AG04450 (cell line): ENCODE data around the gene OGFOD2. TPM values are rescaled to one million over a fixed set of nuclear protein-coding genes. Genes with fewer than 3 reads are reported as not detected.

Experiments used
- CTCF ChIA-PET: fragments of 300-600, 350-600 bp; formaldehyde crosslinking; extraction: SDS; loops from one replicate; lab custom pipeline; 2022; ENCODE audit warnings: antibody characterized with exemption, inconsistent platforms; lab: Charles Lee
- POLR2A ChIA-PET: fragments of 350-600 bp; formaldehyde crosslinking; extraction: SDS; loops from one replicate; lab custom pipeline; 2021; ENCODE audit warnings: antibody characterized with exemption, inconsistent platforms; lab: Yijun Ruan, JAX
- DNase-seq: peaks from one replicate; pipeline ENCODE4 v3.0.0-alpha.2; 2011; ENCODE audit warnings: low read depth, low spot score
- H3K27ac ChIP-seq: one replicate; pipeline ENCODE4 v1.5.1; 2012; ENCODE audit warnings: low read depth, low read length, control low read depth
- H3K27me3 ChIP-seq: one replicate; pipeline ENCODE4 v1.6.0; 2012; ENCODE audit warnings: low read length; ENCODE audit not compliant: control insufficient read depth, insufficient read depth
- H3K4me3 ChIP-seq: 2 replicates; pipeline ENCODE4 v1.5.1; 2011; ENCODE audit warnings: mild to moderate bottlenecking, low read depth, low read length, control low read depth
- H3K9me3 ChIP-seq: 2 replicates; pipeline ENCODE4 v1.5.1; 2012; ENCODE audit warnings: low read length; ENCODE audit not compliant: control insufficient read depth, insufficient read depth
- CTCF ChIP-seq: IDR thresholded peaks from 2 replicates; pipeline ENCODE4 v1.5.1; 2011; ENCODE audit warnings: low read depth, low read length, control low read depth, inconsistent platforms
- polyA plus RNA-seq: library from polyadenylated mRNA; depleted of rRNA; stranded (reverse); fragments of >200 nt; gene quantifications from 2 replicates; pipeline ENCODE4 v1.2.3, GENCODE V29; 2011

Gene OGFOD2
- polyA plus RNA-seq, 1 experiment = 6.1 TPM

GRCh38 chr12:122982963-122983788 lies 8.1 kb downstream of the OGFOD2 start:
- CTCF ChIA-PET = interaction anchor here (0.5 to 4.9 kb wide), 4 partner anchors 61 to 314 kb away, joined by 3 to 39 read pairs (median 4); no protein-coding TSS in a partner anchor
- POLR2A ChIA-PET = interaction anchor here (0.6 to 1.8 kb wide), 3 partner anchors 64 to 317 kb away, joined by 3 to 6 read pairs (median 5); partner anchors contain the start of gene MPHOSPH9

GRCh38 chr12:122983789-122984515 lies 8.9 kb downstream of the OGFOD2 start:
- ChIA-PET CTCF (interaction anchor here (0.5 to 4.9 kb wide), 3 partner anchors 190 to 313 kb away, joined by 4 to 39 read pairs (median 4); no protein-coding TSS in a partner anchor), POLR2A (interaction anchor here (0.6 to 1.8 kb wide), 6 partner anchors 59 to 423 kb away, joined by 3 to 6 read pairs (median 5); partner anchors contain the start of genes MPHOSPH9 and MTRFR)
- Histone ChIP-seq H3K9me3 (no peaks in the 10 kb centered on the region; the same call in 1 of the 2 replicates), H3K4me3 (no peak overlapping the region), H3K27me3 (no peaks in the 10 kb centered on the region), H3K27ac (peak overlapping the region; percentile 11)
- no peak for TF ChIP-seq CTCF
- no peak for DNase-seq

More at GRCh38 chr12:122982963-122983788, 8.1 kb downstream of the OGFOD2 start:
- TF ChIP-seq CTCF = no peak
- Histone ChIP-seq H3K4me3 (no peak overlapping the region), H3K27me3 (no peaks in the 10 kb centered on the region), H3K27ac (peak overlapping the region; percentile 11), H3K9me3 (no peaks in the 10 kb centered on the region; the same call in 1 of the 2 replicates)
- DNase-seq = no peak

- no peak for TF ChIP-seq CTCF
- DNase-seq = no peak
- H3K27ac ChIP-seq = peak overlapping the region; percentile 57
- H3K4me3 ChIP-seq = no peak overlapping the region
- no peaks in the 10 kb centered on the region for H3K27me3 ChIP-seq
- CTCF ChIA-PET = interaction anchor here (4.9 kb wide), 1 partner anchor 253 kb away, joined by 39 read pairs; no protein-coding TSS in a partner anchor
- POLR2A ChIA-PET = interaction anchor here (0.6 to 1.4 kb wide), 4 partner anchors 58 to 422 kb away, joined by 3 to 5 read pairs (median 4); partner anchors contain the start of genes MPHOSPH9 and MTRFR
- H3K9me3 ChIP-seq = no peaks in the 10 kb centered on the region; the same call in 1 of the 2 replicates
Observed at GRCh38 chr12:122984612-122985337, 9.7 kb downstream of the OGFOD2 start.

GRCh38 chr12:122985338-122986257 lies 10.6 kb downstream of the OGFOD2 start:
- TF ChIP-seq CTCF = no peak
- H3K4me3 ChIP-seq = no peak overlapping the region
- no peaks in the 10 kb centered on the region; the same call in 1 of the 2 replicates for H3K9me3 ChIP-seq
- H3K27ac ChIP-seq = peak overlapping the region; percentile 2
- no peaks in the 10 kb centered on the region for H3K27me3 ChIP-seq
- ChIA-PET CTCF (interaction anchor here (4.9 kb wide), 1 partner anchor 252 kb away, joined by 39 read pairs; no protein-coding TSS in a partner anchor), POLR2A (interaction anchor here (1.4 to 1.6 kb wide), 2 partner anchors 57 to 247 kb away, joined by 3 to 4 read pairs; no protein-coding TSS in a partner anchor)
- DNase-seq = no peak
